Mesothelial cell of epicardium (in vitro differentiated cells): Measurements from ENCODE around the gene PNPLA7. TPM values are rescaled to one million over a fixed set of nuclear protein-coding genes. Genes with fewer than 3 reads are reported as not detected.
A peak's percentile ranks its signal among the peaks of the same experiment; 100 is the strongest.

Experiments
- DNase-seq, 2 experiments: peaks; one replicate each; pipeline ENCODE4 v3.0.0; 2021; ENCODE audit warnings: low spot score in 2 of 2; ENCODE audit not compliant: unreplicated experiment in 2 of 2
- H3K27ac Mint-ChIP-seq: 2 replicates; pipeline ENCODE4 v1.8.0; 2021; ENCODE audit warnings: mixed read lengths
- H3K27me3 Mint-ChIP-seq: 2 replicates; pipeline ENCODE4 v1.8.0; 2021; ENCODE audit warnings: low read depth, mixed read lengths
- H3K36me3 Mint-ChIP-seq: 2 replicates; pipeline ENCODE4 v1.8.0; 2021; ENCODE audit warnings: mixed read lengths
- H3K4me1 Mint-ChIP-seq: 2 replicates; pipeline ENCODE4 v1.8.0; 2021; ENCODE audit warnings: mixed read lengths
- H3K4me3 Mint-ChIP-seq: 2 replicates; pipeline ENCODE4 v1.8.0; 2021; ENCODE audit warnings: mild to moderate bottlenecking, moderate library complexity, mixed read lengths
- H3K9me3 Mint-ChIP-seq: 2 replicates; pipeline ENCODE4 v1.8.0; 2021; ENCODE audit warnings: mixed read lengths
- total RNA-seq: library from RNA; stranded (reverse); gene quantifications from 3 replicates; pipeline ENCODE4 v1.2.1, GENCODE V29; 2021
- TF ChIP-seq, protein P1 (sequence below): fragments of 200-600 bp; sonication (generic); IDR thresholded peaks from one replicate; pipeline ENCODE4 v1.5.0; 2021; ENCODE audit warnings: antibody characterized with exemption; ENCODE audit not compliant: unreplicated experiment

The PNPLA7 gene
- total RNA-seq, 1 donor from 2014 or later = 5.7 TPM

DNA sequence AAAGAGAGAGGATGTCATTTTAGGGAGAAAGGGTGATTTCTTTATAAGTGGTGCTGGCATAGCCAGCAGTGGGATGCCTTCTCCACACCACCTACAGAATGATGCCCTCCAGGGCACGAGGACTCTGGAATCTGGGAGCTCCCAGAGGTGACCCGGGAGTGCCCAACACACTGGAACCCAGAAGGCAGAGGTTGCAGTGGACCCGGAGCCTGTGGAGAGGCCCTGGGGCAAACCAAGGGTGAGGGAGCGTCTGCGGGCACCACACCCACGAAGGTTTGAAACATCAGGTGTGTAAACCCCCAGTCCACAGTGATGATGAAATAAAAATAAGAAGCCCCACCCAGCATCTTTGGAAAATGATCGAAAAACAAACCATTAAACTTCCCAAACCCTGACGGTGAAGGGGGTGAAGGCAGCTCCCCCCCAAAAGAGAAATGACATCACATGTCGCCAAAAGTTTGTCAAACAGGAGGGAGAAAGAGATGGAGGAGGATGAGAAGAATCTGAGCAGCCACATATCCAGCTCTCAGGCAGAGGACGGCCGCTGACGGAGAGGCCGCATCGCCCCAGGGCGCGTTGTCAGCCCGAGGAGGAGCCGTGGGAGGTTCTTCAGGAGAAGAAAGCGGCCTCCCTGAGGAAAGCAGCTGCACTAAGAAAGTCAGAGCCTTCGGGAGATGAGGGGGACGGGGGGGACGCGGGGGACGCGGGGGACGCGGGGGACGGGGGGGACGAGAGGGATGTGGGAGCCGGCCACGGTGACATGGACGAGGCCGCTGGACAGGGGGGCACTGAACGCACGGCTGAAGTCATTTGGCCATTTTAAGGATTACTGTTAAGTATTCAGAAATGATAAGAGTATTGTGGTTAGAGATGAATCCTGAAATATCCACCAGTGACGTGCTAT, 47.9 kb downstream of the PNPLA7 start:
- DNase-seq = peak; percentile 32 to 58

DNA sequence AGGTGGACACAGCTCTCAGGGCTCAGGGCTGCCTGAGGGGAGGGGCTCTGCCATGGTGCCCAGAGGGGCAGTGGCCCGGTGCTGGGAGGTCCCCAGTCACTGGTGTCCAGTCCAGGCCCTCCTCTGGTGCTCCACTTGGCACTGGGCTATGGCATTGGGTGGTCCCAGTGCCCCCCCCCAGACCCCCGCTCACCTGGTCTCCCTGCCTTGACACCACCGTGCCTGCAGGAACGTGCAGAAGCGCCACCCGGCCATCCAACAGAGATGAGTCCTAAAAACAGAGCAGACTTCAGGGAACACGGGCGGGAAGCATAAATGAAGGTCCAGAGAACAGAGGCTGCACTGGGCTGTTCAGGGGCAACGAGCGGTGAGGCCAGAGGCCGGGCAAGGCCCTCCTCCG, 48.7 kb downstream of the PNPLA7 start:
- peaks cover 2% of the 10 kb centered on the region for H3K4me1 Mint-ChIP-seq
- H3K27ac Mint-ChIP-seq = peak overlapping the region; percentile 96
- DNase-seq = no peak
- H3K9me3 Mint-ChIP-seq = peaks cover 10% of the 10 kb centered on the region
- H3K4me3 Mint-ChIP-seq = peak overlapping the region; percentile 56
- H3K36me3 Mint-ChIP-seq = peaks cover 2% of the 10 kb centered on the region
- TF ChIP-seq, protein P1, sequence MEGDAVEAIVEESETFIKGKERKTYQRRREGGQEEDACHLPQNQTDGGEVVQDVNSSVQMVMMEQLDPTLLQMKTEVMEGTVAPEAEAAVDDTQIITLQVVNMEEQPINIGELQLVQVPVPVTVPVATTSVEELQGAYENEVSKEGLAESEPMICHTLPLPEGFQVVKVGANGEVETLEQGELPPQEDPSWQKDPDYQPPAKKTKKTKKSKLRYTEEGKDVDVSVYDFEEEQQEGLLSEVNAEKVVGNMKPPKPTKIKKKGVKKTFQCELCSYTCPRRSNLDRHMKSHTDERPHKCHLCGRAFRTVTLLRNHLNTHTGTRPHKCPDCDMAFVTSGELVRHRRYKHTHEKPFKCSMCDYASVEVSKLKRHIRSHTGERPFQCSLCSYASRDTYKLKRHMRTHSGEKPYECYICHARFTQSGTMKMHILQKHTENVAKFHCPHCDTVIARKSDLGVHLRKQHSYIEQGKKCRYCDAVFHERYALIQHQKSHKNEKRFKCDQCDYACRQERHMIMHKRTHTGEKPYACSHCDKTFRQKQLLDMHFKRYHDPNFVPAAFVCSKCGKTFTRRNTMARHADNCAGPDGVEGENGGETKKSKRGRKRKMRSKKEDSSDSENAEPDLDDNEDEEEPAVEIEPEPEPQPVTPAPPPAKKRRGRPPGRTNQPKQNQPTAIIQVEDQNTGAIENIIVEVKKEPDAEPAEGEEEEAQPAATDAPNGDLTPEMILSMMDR = no peak
- peaks cover 8% of the 10 kb centered on the region for H3K27me3 Mint-ChIP-seq

More for the DNA sequence above, 47.9 kb downstream of the PNPLA7 start:
- peaks cover 10% of the 10 kb centered on the region for H3K9me3 Mint-ChIP-seq
- H3K36me3 Mint-ChIP-seq = peaks cover 2% of the 10 kb centered on the region
- peaks cover 8% of the 10 kb centered on the region for H3K27me3 Mint-ChIP-seq
- H3K4me1 Mint-ChIP-seq = peaks cover 2% of the 10 kb centered on the region
- TF ChIP-seq, protein P1 = no peak
- H3K27ac Mint-ChIP-seq = peak overlapping the region; percentile 96
- peak overlapping the region; percentile 56 for H3K4me3 Mint-ChIP-seq

DNA sequence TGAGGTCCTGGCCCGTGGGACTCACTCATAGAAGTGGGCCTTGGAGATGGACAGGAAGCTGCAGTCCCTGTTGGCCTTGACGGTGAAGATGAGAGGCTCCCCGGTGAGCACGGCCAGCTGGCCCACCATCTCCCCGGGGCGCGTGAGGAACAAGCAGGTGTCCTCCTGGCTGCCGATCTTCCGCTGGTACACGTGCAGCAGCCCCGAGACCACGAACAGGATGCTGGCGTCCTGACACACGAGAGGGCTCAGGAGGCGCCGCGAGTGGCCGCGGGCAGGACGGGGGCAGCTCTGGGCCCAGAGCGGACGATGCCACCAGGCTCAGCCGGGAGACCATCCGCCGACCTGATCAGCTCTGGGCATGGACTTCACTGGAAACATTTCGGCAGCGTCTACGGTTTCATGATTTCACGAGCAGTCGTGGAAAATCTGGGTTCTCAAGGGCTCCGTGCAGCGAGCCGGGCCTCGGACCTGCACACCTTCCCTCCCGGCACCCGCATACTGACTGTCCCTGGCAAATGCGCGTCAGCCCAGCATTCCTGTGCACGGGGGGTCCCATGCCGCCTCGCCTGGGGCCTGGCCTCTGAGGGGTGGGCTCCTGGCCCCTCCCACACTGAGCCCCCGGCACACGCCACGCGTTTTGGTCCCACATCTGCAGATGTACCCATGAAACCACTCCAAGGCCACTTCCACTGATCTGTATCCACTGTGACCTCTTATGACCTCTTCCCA, 49.4 kb downstream of the PNPLA7 start:
- no peak overlapping the region for H3K4me3 Mint-ChIP-seq

DNA sequence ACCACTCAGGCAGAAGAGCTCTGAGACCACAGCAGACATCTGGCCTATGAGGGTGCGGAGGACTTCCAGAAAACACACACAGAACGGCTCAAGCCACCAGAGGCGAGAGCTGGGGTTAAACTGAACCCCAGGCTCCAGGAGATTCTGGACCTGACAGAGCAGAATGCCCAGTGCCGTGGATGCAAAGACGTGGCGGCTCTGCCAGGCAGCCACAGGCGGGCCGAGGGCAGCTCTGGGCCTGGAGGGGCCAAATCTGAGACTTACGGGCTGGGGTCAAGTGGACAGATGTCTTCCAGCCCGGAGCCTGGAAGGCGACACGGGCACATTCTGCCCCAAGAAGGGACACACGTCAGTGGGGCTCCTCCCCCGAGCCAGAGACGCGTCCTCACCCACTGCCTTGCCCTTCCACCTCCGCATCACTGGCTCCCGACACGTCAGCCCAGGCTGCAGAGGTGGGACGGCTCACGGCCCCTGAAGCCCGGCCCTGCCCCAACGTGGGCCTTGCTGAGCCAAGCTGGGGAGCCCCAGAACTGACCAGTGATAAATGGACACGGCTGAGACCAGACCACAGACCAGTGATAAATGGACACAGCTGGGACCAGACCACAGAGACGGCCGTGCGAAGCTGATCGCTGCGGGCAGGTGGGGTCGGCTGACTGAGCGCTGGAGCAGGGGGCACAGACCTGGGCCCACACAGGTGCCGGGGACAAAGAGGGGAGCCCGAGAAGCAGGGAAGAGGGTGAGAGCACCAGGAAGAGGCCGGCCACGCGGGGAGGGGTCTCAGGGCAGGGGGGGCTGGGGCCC, 50.1 kb downstream of the PNPLA7 start:
- no peak overlapping the region for H3K4me3 Mint-ChIP-seq

More for the DNA sequence above, 49.4 kb downstream of the PNPLA7 start:
- TF ChIP-seq, protein P1 = no peak
- Mint-ChIP-seq H3K9me3 (peaks cover 10% of the 10 kb centered on the region), H3K36me3 (peaks cover 2% of the 10 kb centered on the region), H3K27ac (no peak overlapping the region), H3K27me3 (peaks cover 8% of the 10 kb centered on the region), H3K4me1 (peaks cover 2% of the 10 kb centered on the region)
- DNase-seq = no peak

DNA sequence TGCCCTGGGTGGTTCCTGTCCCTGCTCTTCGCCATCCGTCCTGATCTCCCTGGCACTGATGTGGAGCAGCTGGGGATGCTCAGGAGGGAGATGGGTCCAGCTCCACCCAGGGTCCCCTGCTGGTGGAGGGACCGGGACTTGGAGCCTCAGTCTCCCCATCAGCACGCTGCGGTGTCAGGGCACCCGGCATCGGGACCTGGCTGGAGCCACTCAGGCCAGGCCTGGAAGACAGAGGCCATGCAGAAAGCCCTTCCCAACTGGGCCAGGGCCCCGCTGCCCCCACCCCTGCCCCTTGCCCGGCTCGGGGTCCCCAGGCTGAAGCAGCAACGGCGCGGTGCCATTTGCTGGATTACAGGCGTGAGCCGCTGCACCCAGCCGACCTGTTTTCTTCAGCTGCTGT, 50.8 kb downstream of the PNPLA7 start:
- H3K27ac Mint-ChIP-seq = no peak overlapping the region
- peaks cover 2% of the 10 kb centered on the region for H3K4me1 Mint-ChIP-seq

More for the DNA sequence above, 50.1 kb downstream of the PNPLA7 start:
- Mint-ChIP-seq H3K27me3 (peaks cover 8% of the 10 kb centered on the region), H3K27ac (no peak overlapping the region), H3K36me3 (peaks cover 2% of the 10 kb centered on the region), H3K4me1 (peaks cover 2% of the 10 kb centered on the region), H3K9me3 (peaks cover 10% of the 10 kb centered on the region)
- DNase-seq = no peak
- TF ChIP-seq, protein P1 = no peak

More for the DNA sequence above, 50.8 kb downstream of the PNPLA7 start:
- Mint-ChIP-seq H3K36me3 (peaks cover 2% of the 10 kb centered on the region), H3K9me3 (peaks cover 9% of the 10 kb centered on the region), H3K4me3 (no peak overlapping the region), H3K27me3 (peaks cover 8% of the 10 kb centered on the region)
- TF ChIP-seq, protein P1 = no peak
- DNase-seq = no peak
